Activated CD8-positive, alpha-beta memory T cell treated with anti-CD3 and anti-CD28 coated beads, Interleukin-2, amount 10 ng/mL, durations not matched to agents 7 days and 5 days (primary cell): ENCODE measurements around the gene NR6A1. TPM values are rescaled to one million over a fixed set of nuclear protein-coding genes. Genes with fewer than 3 reads are reported as not detected.

Experiments used
- ATAC-seq: fragments of 150-1000 bp; cut with Tn5 transposase; one replicate; pipeline ENCODE4 v1.10.0; 2021; ENCODE audit warnings: moderate library complexity
- CTCF ChIA-PET: fragments of 350-600 bp; sonication (Branson Sonifier 250); formaldehyde crosslinking; loops from one replicate; lab custom pipeline; 2021; ENCODE audit warnings: antibody characterized with exemption; lab: Charles Lee
- DNase-seq: peaks from one replicate; pipeline ENCODE4 v3.0.0-alpha.2; 2020
- H3K27ac Mint-ChIP-seq: one replicate; pipeline ENCODE4 v1.8.0; 2021; ENCODE audit warnings: mild to moderate bottlenecking, mixed read lengths
- H3K27me3 Mint-ChIP-seq: one replicate; pipeline ENCODE4 v1.8.0; 2021; ENCODE audit warnings: mixed read lengths
- H3K36me3 Mint-ChIP-seq: one replicate; pipeline ENCODE4 v1.8.0; 2021; ENCODE audit warnings: mild to moderate bottlenecking, mixed read lengths
- H3K4me1 Mint-ChIP-seq: one replicate; pipeline ENCODE4 v1.8.0; 2021; ENCODE audit warnings: mixed read lengths
- H3K4me3 Mint-ChIP-seq: one replicate; pipeline ENCODE4 v1.8.0; 2021; ENCODE audit warnings: mild to moderate bottlenecking, moderate library complexity, mixed read lengths
- H3K9me3 Mint-ChIP-seq: one replicate; pipeline ENCODE4 v1.8.0; 2022; ENCODE audit warnings: low read depth, mixed read lengths
- microRNA-seq: library from miRNA; unstranded; fragments of <30 nt; microRNA quantifications from one replicate; pipeline ENCODE4 v1.2.0, GENCODE V29; 2022
- total RNA-seq, 2 experiments: library from RNA; stranded (reverse); gene quantifications; one replicate each; pipeline ENCODE4 v1.2.3, GENCODE V29; 2021

Gene NR6A1
- total RNA-seq, 2 experiments from 2014 or later: 0.44 to 1.2 TPM

DNA sequence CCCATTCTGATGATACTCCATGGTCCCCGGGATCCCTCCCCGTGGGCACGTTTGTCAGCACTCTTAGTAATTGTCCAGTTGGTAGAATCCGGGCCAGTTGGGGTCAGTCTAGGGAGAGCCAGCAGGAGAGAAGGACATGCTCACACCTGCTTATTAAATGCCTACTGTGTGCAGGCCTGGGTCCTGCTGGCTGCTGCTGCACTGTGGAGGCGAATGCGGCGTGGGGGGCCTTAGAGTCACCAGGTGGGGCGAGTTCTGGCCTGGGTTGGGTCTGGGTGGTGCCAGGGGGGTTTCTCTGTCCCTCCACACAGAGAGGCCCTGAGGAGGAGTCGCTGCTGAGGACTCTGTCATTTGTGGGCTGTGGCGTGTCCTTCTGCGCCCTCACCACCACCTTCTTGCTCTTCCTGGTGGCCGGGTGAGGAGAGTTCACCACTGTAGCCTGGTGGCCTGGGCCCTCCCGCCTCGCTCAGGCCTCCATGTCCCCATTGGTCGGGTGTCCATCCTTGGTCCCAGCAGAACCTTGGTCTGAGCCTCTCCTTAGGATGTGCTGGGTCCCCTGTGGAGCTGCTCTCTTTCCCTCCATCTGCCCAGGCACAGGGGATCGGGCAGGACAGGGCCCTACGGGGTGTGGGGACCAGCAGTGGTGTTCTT, 303.6 kb downstream of the NR6A1 start:
- no peaks in the 10 kb centered on the region for H3K4me1 Mint-ChIP-seq
- H3K4me3 Mint-ChIP-seq: no peak overlapping the region
- peaks cover 13% of the 10 kb centered on the region for H3K27me3 Mint-ChIP-seq
- ATAC-seq: no peak
- no peaks in the 10 kb centered on the region for H3K36me3 Mint-ChIP-seq
- H3K27ac Mint-ChIP-seq: no peak overlapping the region
- CTCF ChIA-PET: no interaction called here
- H3K9me3 Mint-ChIP-seq: no peaks in the 10 kb centered on the region
- DNase-seq: no peak

Small RNA genes within 50 kb of the gene (microRNA-seq; reads per million reads assigned to microRNA genes)
- 43.0 reads per million, percentile 55 among the genes with 10 or more reads in this experiment for gene MIR181A2
- gene MIR181B2: 1,309 reads per million, percentile 85 among the genes with 10 or more reads in this experiment

Other genes starting within 250 kb of the NR6A1 start
- not detected for gene OLFML2A, start 5.8 kb upstream of the NR6A1 start, total RNA-seq
- not detected for gene WDR38, start 82.1 kb upstream of the NR6A1 start, total RNA-seq
- 1,000 to 10,000 TPM; 1,421 to 1,557 TPM for gene RPL35, start 90.6 kb upstream of the NR6A1 start, total RNA-seq
- gene ARPC5L, start 90.8 kb upstream of the NR6A1 start, total RNA-seq: 10 to 100 TPM; 79.1 to 90.6 TPM
- gene GOLGA1, start 169.8 kb upstream of the NR6A1 start, total RNA-seq: 10 to 100 TPM; 13.5 to 19.0 TPM